GM23338 (cell line): ENCODE measurements around the gene MANBA.

Experiments
- CREB1 ChIP-seq: fragments of 250-450 bp; sonication (Bioruptor Pico); IDR thresholded peaks from 2 replicates; pipeline ENCODE4 v1.5.0; 2020; ENCODE audit warnings: low read depth, mild to moderate bottlenecking, moderate library complexity
- CTCF ChIP-seq, 2 experiments: fragments of 200-600 bp in 1 of 2; sonication (generic) in 1 of 2; conservative IDR thresholded peaks; 2 replicates each; pipeline versions ENCODE4 v1.5.1 to v1.6.1; 2016 to 2017; ENCODE audit warnings: antibody characterized with exemption in 2 of 2, low read depth in 2 of 2, mild to moderate bottlenecking in 2 of 2, moderate library complexity in 1 of 2
- ETS1 ChIP-seq: IDR thresholded peaks from 2 replicates; pipeline ENCODE4 v1.6.1; 2016; ENCODE audit warnings: antibody characterized with exemption
- EZH2 ChIP-seq: fragments of 200-600 bp; sonication (generic); IDR thresholded peaks from one replicate; pipeline ENCODE4 v1.8.0; 2017; ENCODE audit warnings: antibody characterized with exemption, mild to moderate bottlenecking, low read depth; ENCODE audit not compliant: unreplicated experiment
- EZH2phosphoT487 ChIP-seq: fragments of 200-600 bp; sonication (generic); IDR thresholded peaks from one replicate; pipeline ENCODE4 v1.8.1; 2018; ENCODE audit warnings: antibody characterized with exemption; ENCODE audit not compliant: unreplicated experiment
- JUNB ChIP-seq: IDR thresholded peaks from one replicate; pipeline ENCODE4 v1.6.1; 2016; ENCODE audit warnings: antibody characterized with exemption; ENCODE audit not compliant: unreplicated experiment
- POLR2AphosphoS5 ChIP-seq: IDR thresholded peaks from 2 replicates; pipeline ENCODE4 v1.6.1; 2016; ENCODE audit warnings: antibody characterized with exemption, low read depth
- ZNF114 ChIP-seq: fragments of 250-450 bp; sonication (Bioruptor Pico); IDR thresholded peaks from 2 replicates; pipeline ENCODE4 v1.5.0; 2020; ENCODE audit warnings: mild to moderate bottlenecking, moderate library complexity
- ZNF331 ChIP-seq: fragments of 250-450 bp; sonication (Bioruptor Pico); IDR thresholded peaks from 2 replicates; pipeline ENCODE4 v1.5.0; 2020; ENCODE audit warnings: low read depth, mild to moderate bottlenecking, moderate library complexity
- TF ChIP-seq, protein P1 (sequence below): IDR thresholded peaks from one replicate; pipeline ENCODE4 v1.6.1; 2018; ENCODE audit warnings: antibody characterized with exemption; ENCODE audit not compliant: unreplicated experiment

DNA sequence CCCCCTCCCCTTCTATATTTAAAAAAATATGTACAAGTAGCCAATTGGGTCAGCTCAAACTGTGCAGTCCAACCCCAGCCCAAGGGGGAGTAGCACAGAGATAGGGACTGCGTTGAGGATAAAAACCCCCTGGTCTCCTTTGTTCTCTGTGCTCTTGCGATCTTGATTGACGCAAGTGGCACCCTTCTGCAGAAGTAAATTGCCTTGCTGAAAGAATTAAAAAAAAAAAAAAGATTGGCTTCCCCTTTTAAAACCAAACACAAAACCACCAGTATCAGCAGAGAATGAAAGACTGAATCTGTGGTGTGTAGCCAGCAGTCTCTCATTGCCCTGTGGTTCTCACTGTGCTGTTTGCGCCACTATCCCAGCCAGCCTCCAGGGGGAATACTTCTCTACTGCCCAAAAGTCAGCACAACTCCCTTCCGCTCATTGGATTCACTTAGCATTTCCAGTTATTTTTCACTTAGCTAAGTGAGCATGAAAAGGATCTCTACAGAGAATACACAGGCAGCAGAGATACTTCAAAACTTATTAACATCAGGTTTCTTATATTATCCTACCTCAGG, 29.7 kb downstream of the MANBA start:
- TF ChIP-seq EZH2 (no peak), CTCF (conservative IDR thresholded peaks at IDR 0.05; ENCODE audit: low read depth in 2 of 2) (peak; percentile 67 to 69), ETS1 (no peak), ZNF331 (CRISPR knock-in tag) (no peak), POLR2AphosphoS5 (no peak), EZH2phosphoT487 (no peak), JUNB (no peak), CREB1 (no peak), ZNF114 (no peak)
- TF ChIP-seq, protein P1, sequence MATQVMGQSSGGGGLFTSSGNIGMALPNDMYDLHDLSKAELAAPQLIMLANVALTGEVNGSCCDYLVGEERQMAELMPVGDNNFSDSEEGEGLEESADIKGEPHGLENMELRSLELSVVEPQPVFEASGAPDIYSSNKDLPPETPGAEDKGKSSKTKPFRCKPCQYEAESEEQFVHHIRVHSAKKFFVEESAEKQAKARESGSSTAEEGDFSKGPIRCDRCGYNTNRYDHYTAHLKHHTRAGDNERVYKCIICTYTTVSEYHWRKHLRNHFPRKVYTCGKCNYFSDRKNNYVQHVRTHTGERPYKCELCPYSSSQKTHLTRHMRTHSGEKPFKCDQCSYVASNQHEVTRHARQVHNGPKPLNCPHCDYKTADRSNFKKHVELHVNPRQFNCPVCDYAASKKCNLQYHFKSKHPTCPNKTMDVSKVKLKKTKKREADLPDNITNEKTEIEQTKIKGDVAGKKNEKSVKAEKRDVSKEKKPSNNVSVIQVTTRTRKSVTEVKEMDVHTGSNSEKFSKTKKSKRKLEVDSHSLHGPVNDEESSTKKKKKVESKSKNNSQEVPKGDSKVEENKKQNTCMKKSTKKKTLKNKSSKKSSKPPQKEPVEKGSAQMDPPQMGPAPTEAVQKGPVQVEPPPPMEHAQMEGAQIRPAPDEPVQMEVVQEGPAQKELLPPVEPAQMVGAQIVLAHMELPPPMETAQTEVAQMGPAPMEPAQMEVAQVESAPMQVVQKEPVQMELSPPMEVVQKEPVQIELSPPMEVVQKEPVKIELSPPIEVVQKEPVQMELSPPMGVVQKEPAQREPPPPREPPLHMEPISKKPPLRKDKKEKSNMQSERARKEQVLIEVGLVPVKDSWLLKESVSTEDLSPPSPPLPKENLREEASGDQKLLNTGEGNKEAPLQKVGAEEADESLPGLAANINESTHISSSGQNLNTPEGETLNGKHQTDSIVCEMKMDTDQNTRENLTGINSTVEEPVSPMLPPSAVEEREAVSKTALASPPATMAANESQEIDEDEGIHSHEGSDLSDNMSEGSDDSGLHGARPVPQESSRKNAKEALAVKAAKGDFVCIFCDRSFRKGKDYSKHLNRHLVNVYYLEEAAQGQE = no peak
